Measurements from ENCODE around the gene SNW1.
A peak's percentile ranks its signal among the peaks of the same experiment; 100 is the strongest.

The SNW1 gene

DNA sequence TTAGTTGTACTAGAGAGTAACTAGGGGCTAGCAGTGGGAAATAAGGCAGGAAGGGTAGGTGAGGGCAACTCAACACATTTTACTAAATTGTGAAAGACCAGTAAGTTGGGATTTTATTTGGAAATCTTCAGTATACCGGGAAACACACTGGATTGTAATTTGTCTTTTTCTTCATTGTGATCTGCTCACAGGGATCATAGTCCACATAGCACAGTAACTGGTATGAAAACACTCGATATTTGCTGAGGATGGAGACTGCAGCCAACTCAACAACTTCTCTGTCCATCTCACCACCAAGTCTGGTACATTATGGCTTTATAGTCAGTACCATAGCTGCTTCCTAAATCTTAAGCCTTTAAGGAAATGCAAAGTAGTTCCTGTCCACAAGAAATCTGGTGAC is 50.6 kb downstream of the SNW1 start:
- H3K79me2 ChIP-seq (ENCODE audit: control insufficient read depth, insufficient read depth, low read length, unreplicated experiment) = peaks cover 65% of the 10 kb centered on the region
- no peak overlapping the region for H2AFZ ChIP-seq (ENCODE audit: low read length, unreplicated experiment)
- peaks cover 18% of the 10 kb centered on the region for H3K4me1 ChIP-seq (ENCODE audit: control insufficient read depth, insufficient read depth, low read length, unreplicated experiment)
- no peak overlapping the region for H3K4me3 ChIP-seq (ENCODE audit: low read depth, low read length)
- H3K27ac ChIP-seq (ENCODE audit: low read depth, low read length) = no peak overlapping the region
- H3K36me3 ChIP-seq (ENCODE audit: insufficient read depth, low read length) = peaks cover 8% of the 10 kb centered on the region; the same call in 1 of the 2 replicates
- H3K27me3 ChIP-seq (ENCODE audit: insufficient read depth, low read length) = no peaks in the 10 kb centered on the region

GRCh38 chr14:77709412-77709811 is 51.5 kb downstream of the SNW1 start:
- Histone ChIP-seq H3K79me2 (ENCODE audit: control insufficient read depth, insufficient read depth, low read length, unreplicated experiment) (peaks cover 67% of the 10 kb centered on the region), H3K4me1 (ENCODE audit: control insufficient read depth, insufficient read depth, low read length, unreplicated experiment) (peaks cover 18% of the 10 kb centered on the region)

DNA sequence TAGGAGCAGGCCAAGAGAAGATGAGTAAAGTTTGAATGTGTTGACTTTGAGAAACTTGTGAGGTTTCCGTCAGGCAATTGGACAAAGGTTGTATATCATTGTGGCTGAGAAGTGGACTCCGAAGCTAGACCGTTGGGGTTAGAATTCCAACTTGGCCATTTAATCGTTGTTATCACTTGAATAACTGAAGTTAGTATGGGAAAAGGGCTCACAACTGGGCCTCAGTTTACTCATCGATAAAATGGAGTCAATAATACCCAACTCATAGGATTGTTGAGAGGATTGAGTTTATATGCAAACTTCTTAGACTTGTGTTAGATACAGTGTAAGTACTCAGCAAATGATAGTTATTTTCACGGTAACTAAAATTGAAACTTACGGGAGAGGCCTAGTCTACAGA is 52.2 kb downstream of the SNW1 start:
- peaks cover 8% of the 10 kb centered on the region for H3K36me3 ChIP-seq (ENCODE audit: insufficient read depth, low read length)
- peaks cover 18% of the 10 kb centered on the region for H3K4me1 ChIP-seq (ENCODE audit: control insufficient read depth, insufficient read depth, low read length, unreplicated experiment)
- H3K27ac ChIP-seq (ENCODE audit: low read depth, low read length) = no peak overlapping the region
- H2AFZ ChIP-seq (ENCODE audit: low read length, unreplicated experiment) = no peak overlapping the region
- no peaks in the 10 kb centered on the region for H3K27me3 ChIP-seq (ENCODE audit: insufficient read depth, low read length)
- H3K4me3 ChIP-seq (ENCODE audit: low read depth, low read length) = peak overlapping the region; percentile 98
- peaks cover 68% of the 10 kb centered on the region for H3K79me2 ChIP-seq (ENCODE audit: control insufficient read depth, insufficient read depth, low read length, unreplicated experiment)

More at GRCh38 chr14:77709412-77709811, 51.5 kb downstream of the SNW1 start:
- Histone ChIP-seq H3K36me3 (ENCODE audit: insufficient read depth, low read length) (peaks cover 3% of the 10 kb centered on the region), H3K27ac (ENCODE audit: low read depth, low read length) (no peak overlapping the region), H3K27me3 (ENCODE audit: insufficient read depth, low read length) (no peaks in the 10 kb centered on the region), H2AFZ (ENCODE audit: low read length, unreplicated experiment) (no peak overlapping the region), H3K4me3 (ENCODE audit: low read depth, low read length) (peak overlapping the region; percentile 98)

- Histone ChIP-seq H3K27me3 (ENCODE audit: insufficient read depth, low read length) (no peaks in the 10 kb centered on the region), H3K36me3 (ENCODE audit: insufficient read depth, low read length) (peaks cover 8% of the 10 kb centered on the region), H2AFZ (ENCODE audit: low read length, unreplicated experiment) (peak within 1 kb of the TSS; percentile 98), H3K79me2 (ENCODE audit: control insufficient read depth, insufficient read depth, low read length, unreplicated experiment) (peaks cover 66% of the 10 kb centered on the region), H3K4me1 (ENCODE audit: control insufficient read depth, insufficient read depth, low read length, unreplicated experiment) (peaks cover 18% of the 10 kb centered on the region), H3K27ac (ENCODE audit: low read depth, low read length) (peak within 1 kb of the TSS; percentile 34; the same call in 1 of the 2 replicates), H3K4me3 (ENCODE audit: low read depth, low read length) (peak within 1 kb of the TSS; percentile 98)
These were observed 53.1 kb downstream of the SNW1 start, which contains the start of the genes ALKBH1 and SLIRP for GRCh38 chr14:77707724-77708408. Gene ALKBH1, minus strand, starts transcription at chr14:77708023. Its CDS starts 19 bp downstream, at chr14:77708004. Gene SLIRP, plus strand, starts transcription at chr14:77708103. Its CDS starts 9 bp downstream, at chr14:77708112.

DNA sequence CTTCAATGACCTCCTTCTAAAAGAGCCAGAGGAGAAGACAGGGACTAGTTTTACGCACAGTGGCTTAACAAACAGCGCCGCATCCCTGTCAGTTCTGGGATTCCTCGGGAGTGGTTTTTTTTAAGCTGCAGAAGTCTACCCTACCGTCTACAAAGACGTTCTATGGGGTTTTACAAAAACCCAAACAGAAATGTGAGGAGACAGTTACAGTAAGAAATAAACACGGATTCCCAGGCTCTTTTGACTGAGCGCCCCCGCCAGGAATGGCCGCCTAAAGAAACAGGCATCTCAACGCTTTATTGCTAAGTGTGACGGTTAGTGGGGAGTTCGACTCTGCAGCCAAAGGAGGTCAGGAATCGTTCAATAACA is 53.6 kb downstream of the SNW1 start:
- Histone ChIP-seq H2AFZ (ENCODE audit: low read length, unreplicated experiment) (peak overlapping the region; percentile 98), H3K27ac (ENCODE audit: low read depth, low read length) (peak overlapping the region; percentile 34; the same call in 1 of the 2 replicates), H3K36me3 (ENCODE audit: insufficient read depth, low read length) (peaks cover 8% of the 10 kb centered on the region), H3K4me3 (ENCODE audit: low read depth, low read length) (peak overlapping the region; percentile 98), H3K4me1 (ENCODE audit: control insufficient read depth, insufficient read depth, low read length, unreplicated experiment) (peaks cover 18% of the 10 kb centered on the region), H3K27me3 (ENCODE audit: insufficient read depth, low read length) (no peaks in the 10 kb centered on the region), H3K79me2 (ENCODE audit: control insufficient read depth, insufficient read depth, low read length, unreplicated experiment) (peaks cover 66% of the 10 kb centered on the region)

GRCh38 chr14:77691259-77691658 is 69.7 kb downstream of the SNW1 start:
- no peaks in the 10 kb centered on the region for H3K27me3 ChIP-seq (ENCODE audit: insufficient read depth, low read length)
- peaks cover 7% of the 10 kb centered on the region for H3K36me3 ChIP-seq (ENCODE audit: insufficient read depth, low read length)
- H3K27ac ChIP-seq (ENCODE audit: low read depth, low read length) = no peak overlapping the region
- H2AFZ ChIP-seq (ENCODE audit: low read length, unreplicated experiment) = no peak overlapping the region
- H3K4me1 ChIP-seq (ENCODE audit: control insufficient read depth, insufficient read depth, low read length, unreplicated experiment) = no peaks in the 10 kb centered on the region
- H3K79me2 ChIP-seq (ENCODE audit: control insufficient read depth, insufficient read depth, low read length, unreplicated experiment) = peaks cover 4% of the 10 kb centered on the region
- H3K4me3 ChIP-seq (ENCODE audit: low read depth, low read length) = no peak overlapping the region

- no peaks in the 10 kb centered on the region for H3K27me3 ChIP-seq (ENCODE audit: insufficient read depth, low read length)
- no peak overlapping the region for H3K4me3 ChIP-seq (ENCODE audit: low read depth, low read length)
- H2AFZ ChIP-seq (ENCODE audit: low read length, unreplicated experiment) = no peak overlapping the region
- H3K27ac ChIP-seq (ENCODE audit: low read depth, low read length) = peak overlapping the region; percentile 2; the same call in 1 of the 2 replicates
- peaks cover 14% of the 10 kb centered on the region for H3K4me1 ChIP-seq (ENCODE audit: control insufficient read depth, insufficient read depth, low read length, unreplicated experiment)
- peaks cover 4% of the 10 kb centered on the region for H3K79me2 ChIP-seq (ENCODE audit: control insufficient read depth, insufficient read depth, low read length, unreplicated experiment)
- 0 out of 2 replicates have a peak, but pooled peaks cover 2% of the 10 kb centered on the region for H3K36me3 ChIP-seq (ENCODE audit: insufficient read depth, low read length)
These were observed 78.8 kb downstream of the SNW1 start for GRCh38 chr14:77682158-77682553.

DNA sequence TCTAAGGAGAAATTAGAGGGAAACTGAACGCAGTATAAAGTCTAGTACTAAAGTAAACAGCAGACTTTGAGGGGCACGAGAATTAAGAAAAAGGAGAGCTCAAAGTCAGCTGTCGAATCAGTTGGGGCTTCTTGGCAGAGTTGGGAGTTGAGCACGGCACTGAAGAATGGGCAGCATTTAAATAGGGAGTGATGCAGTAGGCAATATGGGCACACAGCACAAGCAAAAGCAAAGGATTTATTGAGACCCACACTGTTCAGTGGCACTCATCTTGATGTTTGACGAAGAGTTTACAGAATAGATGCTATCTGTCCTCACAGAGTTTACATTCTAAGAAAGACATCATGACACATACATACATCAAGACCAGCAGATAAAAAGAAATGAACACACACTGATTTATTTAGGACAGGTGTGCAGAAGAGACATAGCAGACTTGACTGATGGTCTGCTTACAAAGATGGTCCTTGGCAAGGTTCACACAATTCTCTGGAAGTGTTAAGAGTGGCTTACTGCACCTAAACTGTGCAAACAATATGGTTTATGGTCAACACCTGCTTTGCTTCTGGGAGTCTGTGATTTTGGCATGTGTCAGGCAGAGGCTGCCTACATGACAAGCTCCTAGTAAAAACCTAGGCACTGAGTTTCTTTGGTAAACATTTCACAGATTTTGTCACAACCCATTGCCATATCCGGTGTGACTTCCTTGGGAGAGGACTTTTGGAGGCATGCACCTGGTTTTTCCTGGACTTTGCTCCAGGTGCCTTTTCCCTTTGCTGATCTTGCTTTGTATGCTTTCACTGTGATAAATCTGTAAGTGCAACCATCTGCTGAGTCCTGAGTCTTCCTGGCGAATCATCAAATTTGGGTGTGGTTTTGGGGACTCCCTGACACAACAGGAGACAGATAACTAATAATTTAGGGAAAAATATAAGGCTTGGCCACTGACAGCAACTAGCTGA is 79.5 kb downstream of the SNW1 start:
- Histone ChIP-seq H3K36me3 (ENCODE audit: insufficient read depth, low read length) (0 out of 2 replicates have a peak, but pooled peaks cover 2% of the 10 kb centered on the region), H3K4me3 (ENCODE audit: low read depth, low read length) (no peak overlapping the region), H2AFZ (ENCODE audit: low read length, unreplicated experiment) (no peak overlapping the region), H3K27ac (ENCODE audit: low read depth, low read length) (peak overlapping the region; percentile 2; the same call in 1 of the 2 replicates), H3K27me3 (ENCODE audit: insufficient read depth, low read length) (no peaks in the 10 kb centered on the region), H3K79me2 (ENCODE audit: control insufficient read depth, insufficient read depth, low read length, unreplicated experiment) (peaks cover 4% of the 10 kb centered on the region), H3K4me1 (ENCODE audit: control insufficient read depth, insufficient read depth, low read length, unreplicated experiment) (peaks cover 14% of the 10 kb centered on the region)

DNA sequence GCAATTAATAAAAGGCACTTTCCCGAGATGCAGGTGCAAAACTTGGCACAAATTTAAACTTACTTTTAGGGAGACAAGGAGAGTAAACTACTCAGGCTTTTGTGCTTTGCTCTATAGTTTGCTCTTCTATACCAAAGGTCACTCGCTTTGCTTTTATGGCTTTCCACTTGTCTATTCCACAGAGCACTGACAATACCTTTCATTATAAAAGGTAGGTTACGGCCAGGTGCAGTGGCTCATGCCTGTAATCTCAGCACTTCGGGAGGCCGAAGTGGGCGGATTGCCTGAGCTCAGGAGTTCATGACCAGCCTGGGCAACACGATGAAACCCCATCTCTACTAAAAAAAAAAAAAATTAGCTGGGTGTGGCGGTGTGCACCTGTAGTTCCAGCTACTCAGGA is 86.0 kb downstream of the SNW1 start:
- no peaks in the 10 kb centered on the region for H3K27me3 ChIP-seq (ENCODE audit: insufficient read depth, low read length)
- H3K27ac ChIP-seq (ENCODE audit: low read depth, low read length) = no peak overlapping the region
- no peaks in the 10 kb centered on the region for H3K79me2 ChIP-seq (ENCODE audit: control insufficient read depth, insufficient read depth, low read length, unreplicated experiment)
- peaks cover 14% of the 10 kb centered on the region for H3K36me3 ChIP-seq (ENCODE audit: insufficient read depth, low read length)
- H2AFZ ChIP-seq (ENCODE audit: low read length, unreplicated experiment) = no peak overlapping the region
- H3K4me3 ChIP-seq (ENCODE audit: low read depth, low read length) = no peak overlapping the region
- H3K4me1 ChIP-seq (ENCODE audit: control insufficient read depth, insufficient read depth, low read length, unreplicated experiment) = no peaks in the 10 kb centered on the region

DNA sequence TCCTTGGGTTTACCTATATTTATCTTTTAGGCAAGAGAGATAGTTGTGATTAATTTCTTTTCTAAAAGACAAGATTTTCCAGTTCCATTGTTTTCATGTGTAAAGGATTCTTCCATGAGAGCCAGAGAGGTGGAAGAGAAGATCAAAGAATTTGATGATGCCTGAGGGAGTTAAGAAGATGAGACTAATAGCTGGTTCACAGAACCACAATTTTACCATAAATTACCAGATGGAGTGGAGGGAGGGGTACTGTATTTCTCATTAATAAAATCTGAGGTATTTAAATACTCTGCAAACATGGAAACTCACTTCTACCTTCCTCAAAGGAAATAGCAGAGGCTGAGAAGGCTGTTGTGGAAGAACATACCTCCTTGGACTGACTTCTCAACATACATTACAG is 87.8 kb downstream of the SNW1 start:
- Histone ChIP-seq H3K4me3 (ENCODE audit: low read depth, low read length) (no peak overlapping the region), H2AFZ (ENCODE audit: low read length, unreplicated experiment) (no peak overlapping the region), H3K79me2 (ENCODE audit: control insufficient read depth, insufficient read depth, low read length, unreplicated experiment) (no peaks in the 10 kb centered on the region), H3K27ac (ENCODE audit: low read depth, low read length) (no peak overlapping the region), H3K4me1 (ENCODE audit: control insufficient read depth, insufficient read depth, low read length, unreplicated experiment) (no peaks in the 10 kb centered on the region), H3K27me3 (ENCODE audit: insufficient read depth, low read length) (no peaks in the 10 kb centered on the region), H3K36me3 (ENCODE audit: insufficient read depth, low read length) (peaks cover 13% of the 10 kb centered on the region)

Data from ACC112 (cell line).